Activated CD8-positive, alpha-beta memory T cell treated with anti-CD3 and anti-CD28 coated beads, Interleukin-2, amount 10 ng/mL, durations not matched to agents 7 days and 5 days (primary cell): ENCODE measurements around the gene EHD4. TPM values are rescaled to one million over a fixed set of nuclear protein-coding genes. Genes with fewer than 3 reads are reported as not detected.

Experiments used
- ATAC-seq: fragments of 150-1000 bp; cut with Tn5 transposase; one replicate; pipeline ENCODE4 v1.10.0; 2021; ENCODE audit warnings: moderate library complexity
- CTCF ChIA-PET: fragments of 350-600 bp; sonication (Branson Sonifier 250); formaldehyde crosslinking; loops from one replicate; lab custom pipeline; 2021; ENCODE audit warnings: antibody characterized with exemption; lab: Charles Lee
- DNase-seq: peaks from one replicate; pipeline ENCODE4 v3.0.0-alpha.2; 2020
- H3K27ac Mint-ChIP-seq: one replicate; pipeline ENCODE4 v1.8.0; 2021; ENCODE audit warnings: mild to moderate bottlenecking, mixed read lengths
- H3K27me3 Mint-ChIP-seq: one replicate; pipeline ENCODE4 v1.8.0; 2021; ENCODE audit warnings: mixed read lengths
- H3K36me3 Mint-ChIP-seq: one replicate; pipeline ENCODE4 v1.8.0; 2021; ENCODE audit warnings: mild to moderate bottlenecking, mixed read lengths
- H3K4me1 Mint-ChIP-seq: one replicate; pipeline ENCODE4 v1.8.0; 2021; ENCODE audit warnings: mixed read lengths
- H3K4me3 Mint-ChIP-seq: one replicate; pipeline ENCODE4 v1.8.0; 2021; ENCODE audit warnings: mild to moderate bottlenecking, moderate library complexity, mixed read lengths
- H3K9me3 Mint-ChIP-seq: one replicate; pipeline ENCODE4 v1.8.0; 2022; ENCODE audit warnings: low read depth, mixed read lengths
- total RNA-seq, 2 experiments: library from RNA; stranded (reverse); gene quantifications; one replicate each; pipeline ENCODE4 v1.2.3, GENCODE V29; 2021

The EHD4 gene
- total RNA-seq, 2 experiments from 2014 or later: 15.6 to 19.8 TPM

DNA sequence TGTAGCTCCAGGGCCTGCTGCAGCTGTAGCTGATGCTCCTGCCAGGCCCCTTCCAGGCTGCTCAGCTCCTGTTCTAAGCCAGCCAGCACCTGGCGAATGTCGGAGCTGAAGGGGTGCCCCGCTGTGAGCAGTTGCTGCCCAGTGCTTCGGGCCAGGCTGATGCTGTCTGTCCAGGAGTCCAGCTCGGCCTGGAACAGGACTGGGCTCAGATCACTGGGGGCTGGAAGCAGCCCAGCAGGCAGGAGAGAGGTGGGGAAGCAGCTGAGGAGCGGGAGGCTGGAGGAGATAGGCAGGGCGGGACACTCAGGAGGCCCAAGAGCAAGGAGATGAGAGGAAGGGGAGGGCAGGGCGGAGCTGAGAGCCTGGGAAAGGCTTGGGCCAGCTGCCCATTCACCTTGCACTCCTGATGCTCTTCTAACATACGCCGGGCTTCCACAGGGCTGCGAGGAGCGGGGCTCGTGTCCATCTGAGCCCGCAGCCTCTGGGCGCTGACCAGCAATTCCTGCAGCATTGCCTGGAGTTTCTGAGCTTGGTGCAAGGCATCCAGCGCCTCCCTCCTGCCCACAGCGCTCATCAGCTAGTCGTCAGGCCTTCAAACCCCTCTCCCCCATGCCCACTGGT, 110.5 kb downstream of the EHD4 start:
- H3K27me3 Mint-ChIP-seq: no peaks in the 10 kb centered on the region
- no peak for DNase-seq
- no peak overlapping the region for H3K27ac Mint-ChIP-seq
- CTCF ChIA-PET: interaction anchor here (0.6 to 1.2 kb wide), 2 partner anchors 9 to 24 kb away, joined by 3 read pairs; no protein-coding TSS in a partner anchor
- no peaks in the 10 kb centered on the region for H3K9me3 Mint-ChIP-seq
- no peak for ATAC-seq
- H3K4me1 Mint-ChIP-seq: peaks cover 8% of the 10 kb centered on the region
- no peaks in the 10 kb centered on the region for H3K36me3 Mint-ChIP-seq
- no peak overlapping the region for H3K4me3 Mint-ChIP-seq

DNA sequence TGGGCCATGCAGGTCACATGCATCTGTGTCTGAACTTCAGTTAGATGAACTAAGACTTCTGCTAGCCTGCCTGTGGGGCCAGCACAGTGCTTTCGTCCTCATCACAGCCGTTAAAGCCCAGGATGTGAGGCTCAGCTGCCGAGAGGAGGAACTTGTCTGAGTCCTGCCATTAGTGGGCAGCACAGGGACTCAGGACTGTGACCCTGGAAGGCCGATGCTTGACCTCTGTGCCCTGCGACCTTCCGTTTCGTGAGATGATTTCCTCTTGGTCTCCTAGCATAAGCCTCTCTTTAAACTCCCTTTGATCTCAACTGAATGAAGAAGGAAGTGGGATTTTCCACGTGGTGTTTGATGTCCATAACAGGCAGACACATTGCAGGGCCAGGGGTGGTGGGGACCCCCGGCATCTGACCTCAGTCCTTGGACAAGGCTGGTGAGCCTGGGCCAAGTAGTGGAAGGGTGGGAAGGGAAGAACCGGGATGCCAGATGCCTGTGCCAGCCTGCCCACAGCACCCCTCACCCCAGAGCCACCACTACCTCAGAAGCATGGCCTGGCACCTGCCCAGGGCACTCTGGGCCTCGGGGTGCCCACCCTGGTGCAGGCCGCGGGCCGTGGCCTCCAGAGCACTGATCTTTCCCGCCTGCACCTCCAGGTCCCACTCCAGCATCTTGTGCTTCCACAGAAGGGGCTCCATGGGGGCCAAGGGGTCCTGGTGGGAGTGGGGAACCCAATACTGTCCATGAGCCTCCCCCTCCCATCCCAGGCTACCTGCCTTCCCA, 112.1 kb downstream of the EHD4 start:
- CTCF ChIA-PET: no interaction called here
- ATAC-seq (no peak), DNase-seq (no peak)
- Mint-ChIP-seq H3K9me3 (no peaks in the 10 kb centered on the region), H3K4me3 (no peak overlapping the region), H3K4me1 (peaks cover 8% of the 10 kb centered on the region), H3K27me3 (no peaks in the 10 kb centered on the region), H3K27ac (no peak overlapping the region), H3K36me3 (no peaks in the 10 kb centered on the region)

DNA sequence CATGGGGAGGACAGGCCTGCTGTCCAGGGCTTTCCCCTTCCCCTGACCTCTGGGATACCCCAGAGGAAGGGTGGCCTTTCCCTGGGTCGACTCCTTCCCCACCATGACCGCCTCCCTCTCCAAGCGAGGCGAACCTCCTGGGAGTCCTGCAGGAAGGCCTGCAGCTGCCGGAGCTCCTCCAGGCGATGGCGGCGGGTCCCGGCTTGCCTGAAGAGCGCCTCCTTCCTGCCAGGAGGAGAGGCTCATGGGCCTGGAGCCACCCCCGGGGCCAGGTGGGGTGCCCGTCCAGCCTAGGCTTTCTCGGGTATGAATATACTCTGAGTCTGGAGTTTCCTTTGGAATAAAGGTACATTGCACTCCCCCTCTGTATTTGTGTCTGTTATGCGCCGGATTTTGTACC, 113.6 kb downstream of the EHD4 start:
- no peaks in the 10 kb centered on the region for H3K27me3 Mint-ChIP-seq
- DNase-seq: no peak
- no peaks in the 10 kb centered on the region for H3K36me3 Mint-ChIP-seq
- no peak for ATAC-seq
- no peak overlapping the region for H3K27ac Mint-ChIP-seq
- H3K4me3 Mint-ChIP-seq: no peak overlapping the region
- no peaks in the 10 kb centered on the region for H3K9me3 Mint-ChIP-seq
- CTCF ChIA-PET: interaction anchor here (1.5 kb wide), 1 partner anchor 393 kb away, joined by 3 read pairs; no protein-coding TSS in a partner anchor
- peaks cover 8% of the 10 kb centered on the region for H3K4me1 Mint-ChIP-seq

DNA sequence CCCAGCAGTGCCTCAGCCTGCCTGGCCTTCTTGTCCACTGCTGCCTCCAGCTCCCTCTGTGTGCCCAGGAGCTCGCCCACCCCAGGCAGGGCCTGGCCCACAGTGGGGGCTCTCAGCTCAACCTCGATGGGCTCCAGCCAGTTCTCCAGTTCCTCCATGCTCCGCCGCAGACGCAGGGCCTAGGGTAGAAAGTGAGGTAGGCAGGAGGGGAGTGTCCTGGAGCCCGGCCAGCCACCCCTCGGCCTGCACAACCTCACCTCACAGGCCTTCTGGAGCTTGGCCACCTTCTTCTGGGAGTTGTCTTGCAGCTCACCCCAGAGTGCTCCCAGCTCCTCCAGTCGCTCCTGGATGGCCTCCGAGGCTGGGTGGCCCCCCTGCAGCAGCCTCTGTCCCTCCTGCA, 115.0 kb downstream of the EHD4 start:
- H3K36me3 Mint-ChIP-seq: no peaks in the 10 kb centered on the region
- ATAC-seq (no peak), DNase-seq (no peak)
- peaks cover 3% of the 10 kb centered on the region for H3K4me1 Mint-ChIP-seq
- CTCF ChIA-PET: no interaction called here
- no peak overlapping the region for H3K4me3 Mint-ChIP-seq
- H3K27ac Mint-ChIP-seq: no peak overlapping the region
- no peaks in the 10 kb centered on the region for H3K27me3 Mint-ChIP-seq
- no peaks in the 10 kb centered on the region for H3K9me3 Mint-ChIP-seq

DNA sequence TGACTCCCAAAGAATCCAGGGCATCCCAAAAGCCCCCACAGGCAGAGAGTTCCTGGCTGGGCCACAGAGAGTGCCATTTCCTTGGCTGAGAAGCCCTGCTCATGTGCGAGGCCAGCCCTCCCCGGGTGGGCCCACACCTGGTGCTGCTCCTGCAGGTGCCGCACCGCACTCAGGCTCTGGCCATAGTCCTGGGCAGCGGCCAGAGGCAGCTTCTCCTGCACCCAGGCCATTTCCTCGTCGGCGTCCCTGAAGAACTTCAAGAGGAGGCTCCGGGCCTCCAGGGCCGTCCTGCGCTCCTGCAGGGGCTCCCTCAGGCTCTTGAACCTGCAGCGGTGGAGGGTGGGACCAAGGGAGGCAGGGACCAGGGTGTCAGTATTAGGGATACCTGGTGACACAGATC, 115.6 kb downstream of the EHD4 start:
- no peaks in the 10 kb centered on the region for H3K36me3 Mint-ChIP-seq
- H3K4me3 Mint-ChIP-seq: no peak overlapping the region
- H3K4me1 Mint-ChIP-seq: peaks cover 3% of the 10 kb centered on the region
- CTCF ChIA-PET: no interaction called here
- H3K27me3 Mint-ChIP-seq: no peaks in the 10 kb centered on the region
- no peaks in the 10 kb centered on the region for H3K9me3 Mint-ChIP-seq
- DNase-seq: no peak
- no peak for ATAC-seq
- no peak overlapping the region for H3K27ac Mint-ChIP-seq

DNA sequence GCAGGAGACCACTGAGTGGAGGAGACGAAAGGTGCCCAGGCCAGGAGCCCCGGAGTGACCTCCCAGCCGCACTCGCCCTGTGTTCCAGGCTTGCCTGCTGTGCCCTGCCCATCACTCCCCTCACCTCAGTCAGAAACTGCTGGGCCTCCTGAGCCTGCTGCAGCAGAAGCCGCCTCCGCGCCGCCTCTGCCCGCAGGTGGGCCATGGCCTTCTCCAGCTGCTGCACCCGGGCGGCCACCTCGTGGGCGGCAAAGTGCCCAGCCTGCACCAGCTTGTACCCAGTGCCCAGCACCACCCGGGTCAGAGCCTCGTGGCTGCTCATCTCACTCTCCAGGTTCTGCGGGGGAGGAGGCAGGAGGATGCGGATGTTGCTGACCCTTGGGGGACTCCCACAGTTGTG, 116.1 kb downstream of the EHD4 start:
- Mint-ChIP-seq H3K4me1 (peaks cover 3% of the 10 kb centered on the region), H3K27ac (no peak overlapping the region)

DNA sequence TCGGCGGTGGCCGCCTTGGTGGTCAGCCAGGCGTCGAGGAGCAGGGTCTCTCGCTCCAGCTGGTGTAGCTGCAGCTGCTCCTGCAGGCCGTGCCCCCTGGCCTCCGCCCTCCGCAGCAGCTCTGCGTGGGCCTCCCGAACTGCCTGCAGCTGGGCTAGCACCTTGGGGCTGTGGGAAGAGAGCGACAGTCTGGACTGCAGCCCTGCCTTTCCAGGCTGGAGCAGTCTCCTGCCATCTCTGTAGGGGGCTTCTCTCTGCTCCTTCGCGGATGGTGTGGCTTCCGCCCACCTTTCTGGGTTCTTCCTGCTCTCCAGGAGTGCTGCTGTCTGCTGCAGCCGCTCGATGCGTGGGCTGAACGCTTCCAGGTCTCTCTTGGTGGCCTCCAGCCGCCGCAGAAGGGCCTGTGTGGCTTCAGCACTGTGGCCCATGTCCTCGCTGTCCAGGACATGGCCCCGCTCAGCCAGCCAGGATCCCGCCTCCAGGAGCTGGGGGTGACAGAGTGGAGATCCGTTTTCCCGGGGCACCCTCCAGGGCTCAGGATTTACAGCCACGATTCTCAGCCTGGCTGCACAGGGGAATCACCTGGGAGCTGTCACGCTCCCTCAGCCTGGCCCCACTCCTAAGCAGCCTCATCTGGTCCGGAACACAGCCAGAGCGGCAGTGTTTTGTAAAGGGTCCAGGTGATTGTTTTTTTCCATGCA, 116.9 kb downstream of the EHD4 start:
- H3K27ac Mint-ChIP-seq: no peak overlapping the region
- peaks cover 3% of the 10 kb centered on the region for H3K4me1 Mint-ChIP-seq
- ATAC-seq (no peak), DNase-seq (no peak)
- no peak overlapping the region for H3K4me3 Mint-ChIP-seq
- H3K36me3 Mint-ChIP-seq: no peaks in the 10 kb centered on the region
- H3K9me3 Mint-ChIP-seq: no peaks in the 10 kb centered on the region
- CTCF ChIA-PET: no interaction called here
- no peaks in the 10 kb centered on the region for H3K27me3 Mint-ChIP-seq

More for the DNA sequence above, 116.1 kb downstream of the EHD4 start:
- no peak for ATAC-seq
- H3K36me3 Mint-ChIP-seq: no peaks in the 10 kb centered on the region
- no peak for DNase-seq
- H3K9me3 Mint-ChIP-seq: no peaks in the 10 kb centered on the region
- CTCF ChIA-PET: no interaction called here
- no peaks in the 10 kb centered on the region for H3K27me3 Mint-ChIP-seq
- no peak overlapping the region for H3K4me3 Mint-ChIP-seq

DNA sequence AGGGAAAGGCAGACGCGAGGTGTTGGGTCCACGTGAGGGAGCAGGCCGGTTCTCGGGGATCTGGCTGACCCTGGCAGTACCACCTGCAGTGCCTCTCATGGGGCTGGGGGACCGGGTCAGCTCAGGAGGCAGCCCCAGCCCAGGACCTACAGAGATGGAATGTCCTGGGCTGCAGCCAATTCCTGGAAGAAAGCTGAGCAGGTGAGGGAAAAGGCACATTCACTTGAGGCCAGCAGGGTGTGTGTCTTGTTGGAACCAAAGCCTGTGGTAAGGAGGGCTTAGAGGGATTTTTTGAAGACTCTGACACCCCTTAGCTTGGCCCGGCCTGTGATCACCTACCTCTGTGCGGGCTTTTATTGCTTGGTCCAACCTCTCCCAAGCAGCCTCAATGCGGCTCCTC, 117.9 kb downstream of the EHD4 start:
- no peak overlapping the region for H3K27ac Mint-ChIP-seq

DNA sequence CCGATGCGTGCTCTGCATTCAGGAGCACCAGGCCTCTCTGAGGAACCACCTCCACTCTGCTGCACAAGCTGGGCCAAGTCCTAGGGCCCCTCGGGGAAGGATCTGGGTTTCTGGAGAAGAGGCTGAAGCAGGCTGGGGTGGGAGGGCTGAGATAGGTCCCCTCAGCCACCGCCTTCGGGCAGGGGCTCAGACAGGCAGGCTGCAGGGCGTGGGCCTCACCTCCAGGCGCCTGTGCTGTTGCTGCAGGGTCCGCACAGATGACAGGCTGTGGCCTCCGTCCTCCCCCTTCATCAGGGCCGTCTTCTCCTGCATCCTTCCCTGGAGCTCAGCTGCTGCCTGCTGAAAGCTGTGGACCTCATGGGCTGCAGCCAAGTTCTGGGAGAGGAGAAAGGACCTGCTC, 118.5 kb downstream of the EHD4 start:
- ATAC-seq (no peak), DNase-seq (no peak)
- no peaks in the 10 kb centered on the region for H3K9me3 Mint-ChIP-seq
- H3K4me3 Mint-ChIP-seq: no peak overlapping the region
- no peak overlapping the region for H3K27ac Mint-ChIP-seq
- no peaks in the 10 kb centered on the region for H3K36me3 Mint-ChIP-seq
- H3K4me1 Mint-ChIP-seq: no peaks in the 10 kb centered on the region
- no peaks in the 10 kb centered on the region for H3K27me3 Mint-ChIP-seq
- CTCF ChIA-PET: interaction anchor here (1.5 kb wide), 1 partner anchor 81 kb away, joined by 3 read pairs; no protein-coding TSS in a partner anchor

More for the DNA sequence above, 117.9 kb downstream of the EHD4 start:
- DNase-seq (no peak), ATAC-seq (no peak)
- H3K27me3 Mint-ChIP-seq: no peaks in the 10 kb centered on the region
- CTCF ChIA-PET: no interaction called here
- H3K4me1 Mint-ChIP-seq: no peaks in the 10 kb centered on the region
- no peak overlapping the region for H3K4me3 Mint-ChIP-seq
- H3K36me3 Mint-ChIP-seq: no peaks in the 10 kb centered on the region
- no peaks in the 10 kb centered on the region for H3K9me3 Mint-ChIP-seq

DNA sequence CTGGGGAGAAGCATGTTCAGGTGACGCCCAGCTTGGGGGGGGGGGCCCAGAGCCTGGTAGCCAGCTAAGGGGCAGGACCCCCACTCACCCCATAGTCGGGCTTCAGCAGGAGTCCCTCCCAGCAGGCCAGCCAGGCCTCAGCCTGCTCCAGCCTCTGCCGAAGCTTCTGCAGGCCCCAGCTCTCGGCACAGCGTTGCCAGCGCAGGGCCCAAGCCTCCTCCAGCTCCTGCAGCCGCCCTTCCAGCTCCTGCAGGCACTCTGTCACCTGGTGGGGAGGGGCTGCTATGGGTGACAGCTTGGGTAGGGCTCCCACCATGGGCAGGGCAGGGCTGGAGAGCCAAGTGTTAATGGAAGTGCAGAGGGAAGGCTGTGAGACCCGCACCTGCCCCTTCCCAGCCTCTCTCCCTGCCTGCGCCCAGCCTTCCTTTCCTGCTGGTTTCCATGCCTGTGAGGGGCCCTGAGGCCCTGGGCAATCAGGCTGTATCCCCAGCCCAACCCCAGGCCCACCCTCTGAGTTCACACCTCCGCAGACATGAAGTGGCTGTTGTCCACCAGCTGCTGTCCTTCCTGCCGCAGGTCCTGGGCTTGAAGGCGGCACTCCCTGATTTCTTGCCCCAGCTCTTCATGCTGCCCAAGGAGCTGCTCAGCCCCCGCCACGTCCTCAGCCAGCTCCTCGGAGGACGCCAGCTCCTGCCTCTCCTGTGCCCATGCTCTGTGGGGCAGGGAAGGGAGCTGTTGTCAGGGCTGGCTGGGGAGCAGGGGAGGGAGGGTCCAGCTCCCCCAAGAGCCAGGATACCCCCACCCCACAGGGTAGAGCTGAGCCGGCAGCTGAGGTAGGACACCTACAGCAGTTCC, 119.4 kb downstream of the EHD4 start:
- Mint-ChIP-seq H3K36me3 (peaks cover 1% of the 10 kb centered on the region), H3K27me3 (no peaks in the 10 kb centered on the region), H3K4me3 (no peak overlapping the region), H3K27ac (no peak overlapping the region), H3K4me1 (peaks cover 3% of the 10 kb centered on the region), H3K9me3 (no peaks in the 10 kb centered on the region)
- no peak for ATAC-seq
- CTCF ChIA-PET: interaction anchor here (1.5 kb wide), 2 partner anchors 52 to 80 kb away, joined by 3 to 4 read pairs; no protein-coding TSS in a partner anchor
- no peak for DNase-seq

DNA sequence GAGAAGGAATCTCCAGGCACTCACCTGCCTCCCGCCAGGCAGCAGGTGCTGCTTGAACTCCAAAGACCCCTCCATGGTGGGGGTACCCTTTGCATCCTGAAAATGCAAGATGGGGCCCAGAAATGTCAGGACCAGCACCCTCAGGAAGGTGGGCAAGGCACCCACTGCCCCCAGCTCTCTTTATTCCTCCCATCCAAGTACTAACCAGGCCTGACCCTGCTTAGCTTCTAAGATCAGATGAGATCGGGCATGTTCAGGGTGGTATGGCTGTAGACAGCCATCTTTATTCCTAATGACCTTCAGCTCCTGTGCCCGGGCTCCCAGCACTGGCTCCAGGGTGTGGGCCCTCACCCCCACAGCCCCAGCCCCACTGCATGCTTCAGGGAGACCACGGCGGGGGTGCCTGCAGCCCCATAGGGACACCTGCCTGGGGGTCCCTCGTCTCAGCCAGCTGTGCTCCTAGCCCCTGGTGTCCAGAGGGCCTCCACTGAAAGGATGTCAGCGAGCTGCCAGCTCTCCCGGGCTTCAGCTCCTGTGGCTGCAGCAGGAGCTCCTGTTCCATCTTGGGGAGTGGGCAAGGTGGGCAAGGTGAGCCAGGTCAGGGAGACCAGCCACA, 120.5 kb downstream of the EHD4 start:
- Mint-ChIP-seq H3K9me3 (no peaks in the 10 kb centered on the region), H3K27ac (no peak overlapping the region), H3K4me3 (no peak overlapping the region), H3K36me3 (peaks cover 1% of the 10 kb centered on the region), H3K27me3 (no peaks in the 10 kb centered on the region), H3K4me1 (peaks cover 3% of the 10 kb centered on the region)
- no peak for DNase-seq
- ATAC-seq: no peak
- CTCF ChIA-PET: interaction anchor here (1.5 kb wide), 1 partner anchor 53 kb away, joined by 4 read pairs; no protein-coding TSS in a partner anchor

DNA sequence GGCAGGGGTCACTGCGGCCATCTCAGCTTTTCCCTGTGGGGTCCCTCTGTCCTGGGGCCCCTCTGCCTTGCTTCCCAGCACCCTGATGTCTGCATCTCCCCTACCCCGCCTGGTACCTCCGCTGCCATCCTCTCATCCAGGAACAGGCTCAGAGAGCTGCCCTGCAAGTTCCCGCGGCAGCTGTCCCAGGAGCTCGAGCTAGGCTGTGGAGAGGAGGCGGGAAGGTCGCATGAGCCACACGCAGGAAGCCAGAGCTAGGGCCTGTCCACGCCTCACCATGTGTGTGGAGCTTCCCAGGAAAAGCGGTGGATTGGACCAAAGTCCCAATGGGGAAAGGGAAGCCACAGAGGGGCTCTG, 121.2 kb downstream of the EHD4 start:
- CTCF ChIA-PET: interaction anchor here (1.5 kb wide), 1 partner anchor 54 kb away, joined by 4 read pairs; no protein-coding TSS in a partner anchor
- no peak for DNase-seq

More for the DNA sequence above, 121.2 kb downstream of the EHD4 start:
- Mint-ChIP-seq H3K4me1 (peaks cover 3% of the 10 kb centered on the region), H3K27me3 (no peaks in the 10 kb centered on the region), H3K4me3 (no peak overlapping the region), H3K9me3 (no peaks in the 10 kb centered on the region), H3K27ac (no peak overlapping the region), H3K36me3 (peaks cover 1% of the 10 kb centered on the region)
- no peak for ATAC-seq
